Trophoblast cell (in vitro differentiated cells and primary cell): ENCODE data around the gene BRD3OS.
A peak's percentile ranks its signal among the peaks of the same experiment; 100 is the strongest.

ENCODE experiments used
- DNase-seq, 2 donors: peaks; one replicate each; pipeline ENCODE4 v3.0.0-alpha.2; 2016
- H2AFZ ChIP-seq: 2 replicates; pipeline ENCODE4 v1.6.1; 2013; ENCODE audit warnings: low read length, moderate library complexity, mild to moderate bottlenecking; ENCODE audit not compliant: insufficient read depth, poor library complexity
- H2AK5ac ChIP-seq: 2 replicates; pipeline ENCODE4 v1.6.1; 2013; ENCODE audit warnings: mild to moderate bottlenecking, low read length
- H2BK120ac ChIP-seq: 2 replicates; pipeline ENCODE4 v1.6.1; 2013; ENCODE audit warnings: low read length, mild to moderate bottlenecking, moderate library complexity; ENCODE audit not compliant: insufficient read depth, poor library complexity
- H2BK12ac ChIP-seq: 2 replicates; pipeline ENCODE4 v1.6.1; 2013; ENCODE audit warnings: mild to moderate bottlenecking, low read length, moderate library complexity
- H2BK5ac ChIP-seq: 2 replicates; pipeline ENCODE4 v1.6.1; 2013; ENCODE audit warnings: low read length, low read depth, moderate library complexity, mild to moderate bottlenecking; ENCODE audit not compliant: poor library complexity
- H3K14ac ChIP-seq: 2 replicates; pipeline ENCODE4 v1.6.1; 2013; ENCODE audit warnings: mild to moderate bottlenecking, low read length
- H3K18ac ChIP-seq: 2 replicates; pipeline ENCODE4 v1.6.1; 2013; ENCODE audit warnings: mild to moderate bottlenecking, low read length
- H3K23ac ChIP-seq: 2 replicates; pipeline ENCODE4 v1.6.1; 2013; ENCODE audit warnings: low read length
- H3K27ac ChIP-seq: 2 replicates; pipeline ENCODE4 v1.5.1; 2013; ENCODE audit warnings: low read depth, mild to moderate bottlenecking, inconsistent platforms, low read length, moderate library complexity
- H3K27me3 ChIP-seq: 2 replicates; pipeline ENCODE4 v1.6.1; 2013; ENCODE audit warnings: inconsistent platforms, mild to moderate bottlenecking, low read length, moderate library complexity; ENCODE audit not compliant: insufficient read depth
- H3K36me3 ChIP-seq, 2 experiments: 1 replicate in 1 of 2; 2 replicates in 1 of 2; pipeline ENCODE4 v1.6.1; 2013; ENCODE audit warnings: low read length in 2 of 2, mild to moderate bottlenecking in 2 of 2, moderate library complexity in 1 of 2; ENCODE audit not compliant: insufficient read depth in 2 of 2, control insufficient read depth in 1 of 2
- H3K4ac ChIP-seq: 2 replicates; pipeline ENCODE4 v1.6.1; 2013; ENCODE audit warnings: low read depth, mild to moderate bottlenecking, low read length, moderate library complexity
- H3K4me1 ChIP-seq, 2 experiments: 1 replicate in 1 of 2; 2 replicates in 1 of 2; pipeline ENCODE4 v1.6.1; 2013; ENCODE audit warnings: low read length in 2 of 2, mild to moderate bottlenecking in 2 of 2, moderate library complexity in 1 of 2; ENCODE audit not compliant: insufficient read depth in 2 of 2, control insufficient read depth in 1 of 2
- H3K4me2 ChIP-seq: 2 replicates; pipeline ENCODE4 v1.6.1; 2013; ENCODE audit warnings: inconsistent platforms, mild to moderate bottlenecking, low read length, moderate library complexity
- H3K4me3 ChIP-seq: 2 replicates; pipeline ENCODE4 v1.5.1; 2013; ENCODE audit warnings: mild to moderate bottlenecking, low read depth, low read length, inconsistent platforms
- H3K79me1 ChIP-seq: one replicate; pipeline ENCODE4 v1.6.1; 2013; ENCODE audit warnings: low read length
- H3K79me2 ChIP-seq: 2 replicates; pipeline ENCODE4 v1.6.1; 2013; ENCODE audit warnings: low read length, mild to moderate bottlenecking; ENCODE audit not compliant: control insufficient read depth, insufficient read depth, poor library complexity
- H3K9ac ChIP-seq: 2 replicates; pipeline ENCODE4 v1.6.1; 2013; ENCODE audit warnings: mild to moderate bottlenecking, low read length
- H3K9me3 ChIP-seq: 2 replicates; pipeline ENCODE4 v1.6.1; 2013; ENCODE audit warnings: low read depth, mild to moderate bottlenecking, control low read depth, inconsistent platforms, low read length; ENCODE audit not compliant: insufficient read depth
- H4K12ac ChIP-seq: 2 replicates; pipeline ENCODE4 v1.6.1; 2013; ENCODE audit warnings: low read depth, mild to moderate bottlenecking, low read length, moderate library complexity
- H4K8ac ChIP-seq: 2 replicates; pipeline ENCODE4 v1.6.1; 2013; ENCODE audit warnings: low read depth, mild to moderate bottlenecking, low read length, moderate library complexity
- H4K91ac ChIP-seq: one replicate; pipeline ENCODE4 v1.6.1; 2013; ENCODE audit warnings: low read depth, mild to moderate bottlenecking, low read length, moderate library complexity
- WGBS: extraction: QIAGEN DNeasy Blood & Tissue Kit; methylation state at CpG from one replicate; pipeline ENCODE4 v1.1.7; 2013; ENCODE audit warnings: missing lambda C conversion rate; ENCODE audit not compliant: insufficient read length, insufficient coverage; ENCODE audit errors: extremely low coverage; 5-methylcytosine and 5-hydroxymethylcytosine counted together

BRD3OS gene

DNA sequence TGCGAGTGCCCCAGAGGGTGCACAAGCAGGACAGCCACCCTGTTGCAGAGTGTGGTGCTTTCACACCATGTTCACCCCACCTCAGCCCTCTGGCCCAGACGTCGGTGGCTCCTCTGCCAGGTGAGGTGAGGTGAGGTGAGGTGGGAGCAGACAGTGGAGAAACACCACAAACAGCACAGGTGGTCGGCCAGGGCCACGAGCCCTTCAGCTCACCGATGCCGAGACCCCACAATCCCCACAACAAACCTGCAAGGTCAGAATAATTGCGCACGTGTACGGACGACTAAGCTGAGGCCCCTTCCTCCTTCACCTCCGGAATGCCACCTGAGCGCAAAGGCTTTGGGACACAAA, 32.0 kb downstream of the BRD3OS start:
- Histone ChIP-seq H2AFZ (no peak overlapping the region), H3K27me3 (no peaks in the 10 kb centered on the region), H3K79me2 (peaks cover 14% of the 10 kb centered on the region), H2AK5ac (no peak overlapping the region), H4K12ac (no peak overlapping the region), H3K79me1 (no peaks in the 10 kb centered on the region), H3K4me1 (peaks cover 29 to 33% of the 10 kb centered on the region in 2 experiments), H3K9ac (no peak overlapping the region), H4K8ac (no peak overlapping the region), H2BK120ac (no peak overlapping the region), H3K4ac (no peak overlapping the region), H3K36me3 (peaks cover 12 to 18% of the 10 kb centered on the region in 2 experiments), H3K27ac (no peak overlapping the region), H4K91ac (no peak overlapping the region), H3K4me3 (no peak overlapping the region), H2BK12ac (no peak overlapping the region), H3K9me3 (peaks cover 2% of the 10 kb centered on the region), H3K23ac (no peak overlapping the region), H3K14ac (no peak overlapping the region), H3K4me2 (no peak overlapping the region), H3K18ac (no peak overlapping the region), H2BK5ac (no peak overlapping the region)
- no peak for DNase-seq
- no CpG with 5 or more reads among the region's 13 CpGs for WGBS

DNA sequence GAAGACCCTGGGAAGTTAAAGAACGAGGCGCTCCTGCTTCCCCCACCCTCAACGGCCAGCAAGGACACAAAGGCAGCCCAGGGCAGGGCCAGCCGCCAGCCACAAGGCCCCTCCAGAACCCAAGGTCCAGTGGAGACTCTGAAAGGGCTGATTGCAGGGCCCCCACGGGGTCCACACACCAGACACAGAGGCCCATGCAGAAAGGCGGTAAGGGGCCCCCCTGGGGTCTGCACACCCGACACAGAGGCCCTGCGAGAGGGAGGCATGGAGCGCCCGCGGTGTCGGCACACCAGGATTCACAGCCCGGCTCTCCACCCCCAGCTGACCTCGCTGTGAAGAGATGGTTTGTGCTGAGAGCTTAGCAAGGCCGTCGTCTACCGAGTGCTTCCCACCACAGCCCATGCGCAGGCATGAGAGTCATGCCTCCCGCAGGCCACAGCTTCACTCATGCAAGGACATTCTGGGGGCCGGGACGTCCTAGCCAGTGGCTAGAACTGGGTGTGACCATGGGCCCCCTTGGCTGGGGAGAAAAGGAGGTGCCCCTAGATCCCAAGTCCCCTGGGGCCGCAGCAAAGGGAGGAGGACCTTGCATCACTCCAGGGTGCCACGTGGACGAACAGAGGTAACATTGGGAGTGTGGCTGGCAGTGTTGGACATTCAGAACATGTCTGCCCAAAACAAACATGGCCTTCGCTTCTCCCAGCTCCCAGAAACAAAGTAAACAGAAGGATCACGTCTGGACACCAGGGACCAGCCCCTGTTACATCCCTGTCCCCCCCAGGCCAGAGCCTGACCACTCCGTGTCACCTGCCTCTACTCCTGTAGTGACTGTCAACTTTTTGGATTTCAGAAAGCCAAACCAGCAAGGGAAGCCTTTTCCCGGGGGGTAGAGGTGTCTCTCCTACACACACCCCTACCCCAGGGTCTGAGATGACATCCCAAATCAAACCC, 32.7 kb downstream of the BRD3OS start:
- Histone ChIP-seq H2BK120ac (no peak overlapping the region), H2AK5ac (no peak overlapping the region), H3K23ac (no peak overlapping the region), H4K12ac (no peak overlapping the region), H3K4ac (peak overlapping the region; percentile 19), H3K27me3 (no peaks in the 10 kb centered on the region), H2AFZ (no peak overlapping the region), H2BK5ac (no peak overlapping the region), H3K79me1 (no peaks in the 10 kb centered on the region), H4K8ac (no peak overlapping the region), H3K4me1 (peaks cover 31 to 35% of the 10 kb centered on the region in 2 experiments), H3K9me3 (peaks cover 2% of the 10 kb centered on the region), H3K14ac (no peak overlapping the region), H3K9ac (no peak overlapping the region), H3K79me2 (peaks cover 20% of the 10 kb centered on the region), H3K18ac (no peak overlapping the region), H4K91ac (no peak overlapping the region), H3K27ac (no peak overlapping the region), H3K36me3 (peaks cover 5 to 10% of the 10 kb centered on the region in 2 experiments), H3K4me3 (no peak overlapping the region), H3K4me2 (no peak overlapping the region), H2BK12ac (no peak overlapping the region)
- no peak for DNase-seq
- no CpG with 5 or more reads among the region's 28 CpGs for WGBS

DNA sequence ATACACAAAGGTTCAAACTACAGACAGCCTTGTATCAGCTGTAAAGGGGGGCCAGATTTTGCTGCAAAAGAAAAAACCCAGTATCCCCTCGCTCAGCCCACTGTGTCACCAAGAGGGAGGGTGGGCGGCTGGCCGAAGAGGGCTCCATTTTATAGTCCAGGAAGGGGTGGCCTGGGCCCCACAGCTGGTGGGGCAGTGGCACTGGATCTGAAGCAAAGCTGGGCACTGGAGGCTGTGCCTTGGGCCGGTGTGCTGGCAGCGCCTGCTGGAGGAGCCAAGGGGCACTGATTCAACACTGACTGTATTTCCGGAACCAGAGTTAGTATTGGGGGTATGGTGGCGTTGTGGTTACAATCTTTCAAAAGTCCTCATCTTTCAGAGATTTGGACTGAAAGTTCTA, 33.4 kb downstream of the BRD3OS start:
- Histone ChIP-seq H3K36me3 (peaks cover 0 to 11% of the 10 kb centered on the region in 2 experiments), H3K9me3 (peaks cover 2% of the 10 kb centered on the region), H3K79me1 (no peaks in the 10 kb centered on the region), H4K8ac (no peak overlapping the region), H3K27ac (no peak overlapping the region), H3K4me1 (peaks cover 34 to 38% of the 10 kb centered on the region in 2 experiments), H3K79me2 (peaks cover 22% of the 10 kb centered on the region), H2AFZ (no peak overlapping the region), H4K12ac (no peak overlapping the region), H3K9ac (no peak overlapping the region), H3K27me3 (no peaks in the 10 kb centered on the region), H2BK120ac (no peak overlapping the region), H2AK5ac (no peak overlapping the region), H3K14ac (no peak overlapping the region), H3K4ac (peak overlapping the region; percentile 19), H2BK12ac (no peak overlapping the region), H3K4me3 (no peak overlapping the region), H4K91ac (no peak overlapping the region), H2BK5ac (no peak overlapping the region), H3K18ac (no peak overlapping the region), H3K23ac (no peak overlapping the region), H3K4me2 (no peak overlapping the region)
- no CpG with 5 or more reads among the region's 7 CpGs for WGBS
- no peak for DNase-seq

DNA sequence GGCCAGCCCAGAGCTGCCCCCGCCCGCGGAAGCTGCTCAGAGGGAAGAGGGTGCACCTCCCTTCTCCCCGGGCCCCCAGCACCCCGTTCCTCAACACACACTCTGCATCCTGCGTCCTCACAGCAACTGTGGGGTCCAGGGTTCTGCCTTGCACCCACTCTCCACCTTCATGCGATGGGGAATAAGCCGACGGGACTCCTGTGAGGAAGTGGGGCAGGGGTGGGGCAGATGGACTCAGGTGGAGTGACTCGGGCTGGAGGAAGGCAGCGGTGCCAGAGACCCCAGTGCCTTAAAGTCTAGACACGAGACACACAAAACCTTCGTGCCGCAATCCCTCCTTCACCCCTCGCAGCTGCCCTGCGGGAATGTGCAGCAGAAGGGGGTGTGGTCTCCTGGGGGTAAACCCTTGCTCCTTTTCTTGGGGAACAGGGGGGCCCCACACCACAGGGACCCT, 33.9 kb downstream of the BRD3OS start:
- Histone ChIP-seq H4K91ac (no peak overlapping the region), H2AK5ac (no peak overlapping the region), H3K9ac (no peak overlapping the region), H3K79me1 (no peaks in the 10 kb centered on the region), H3K36me3 (peaks cover 0 to 10% of the 10 kb centered on the region in 2 experiments), H3K14ac (no peak overlapping the region), H3K79me2 (peaks cover 22% of the 10 kb centered on the region), H4K8ac (no peak overlapping the region), H4K12ac (no peak overlapping the region), H3K18ac (no peak overlapping the region), H3K23ac (no peak overlapping the region), H3K4ac (peak overlapping the region; percentile 23), H2AFZ (no peak overlapping the region), H2BK12ac (no peak overlapping the region), H3K4me2 (no peak overlapping the region), H3K27me3 (no peaks in the 10 kb centered on the region), H2BK5ac (no peak overlapping the region), H3K9me3 (peaks cover 2% of the 10 kb centered on the region), H2BK120ac (no peak overlapping the region), H3K27ac (no peak overlapping the region), H3K4me1 (peaks cover 34 to 38% of the 10 kb centered on the region in 2 experiments), H3K4me3 (no peak overlapping the region)
- no CpG with 5 or more reads among the region's 16 CpGs for WGBS
- no peak for DNase-seq
